ENCODE results near the gene MPP3. TPM values are rescaled to one million over a fixed set of nuclear protein-coding genes. Genes with fewer than 3 reads are reported as not detected.

The MPP3 gene
- total and polyA plus RNA-seq, 2 of the 4 experiments (the other 2 are of a cell fraction) = 5.7 to 11.9 TPM

DNA sequence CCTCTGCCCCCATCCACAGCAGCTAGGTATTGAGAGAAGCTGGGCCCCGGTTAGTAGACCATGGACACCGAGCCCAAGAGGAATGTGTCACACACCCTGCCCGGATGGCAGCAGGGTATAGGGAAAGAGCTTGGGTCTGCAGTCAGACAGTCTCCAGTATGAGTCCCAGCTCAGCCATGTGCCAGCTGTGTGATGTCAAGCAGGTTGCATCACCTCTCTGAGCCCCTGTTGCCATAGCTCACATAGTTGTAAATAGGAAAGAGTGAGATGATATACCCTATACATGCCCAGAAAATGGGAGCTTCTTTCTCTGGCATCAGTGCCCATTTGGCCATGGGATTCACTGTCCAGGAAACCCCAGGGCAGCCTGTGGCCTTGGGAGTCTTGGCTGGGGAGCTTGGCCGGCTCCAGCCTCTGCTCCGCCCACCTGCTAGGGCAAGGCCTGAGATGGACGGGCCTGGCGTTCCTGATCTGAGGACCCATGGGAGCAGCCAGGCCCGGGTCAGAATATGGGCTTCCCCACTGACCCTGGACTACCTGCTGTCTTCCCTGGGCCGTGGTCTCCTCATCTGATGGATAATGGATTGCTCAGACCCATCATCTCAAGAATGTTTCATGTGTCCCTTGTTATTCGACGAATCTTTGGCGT, 27.3 kb upstream of the MPP3 start:
- H2BK20ac ChIP-seq (ENCODE audit: low read depth, low read length) = no peak overlapping the region
- dilution Hi-C loops (cut with HindIII; ENCODE audit: low sequenced_read_pairs, unreplicated experiment) (no loop called here), intact Hi-C loops (cut with micrococcal nuclease) (no loop called here), in situ Hi-C loops (cut with MboI; ENCODE audit: low sequenced_read_pairs) (no loop called here)
- no peak overlapping the region for H3K18ac ChIP-seq (ENCODE audit: low read depth, low read length)
- no peak overlapping the region for H2BK120ac ChIP-seq (ENCODE audit: low read depth, low read length)
- no peak overlapping the region for H2BK5ac ChIP-seq (ENCODE audit: low read depth, low read length, poor library complexity, severe bottlenecking)
- no peak overlapping the region for H4K8ac ChIP-seq (ENCODE audit: low read depth in 2 of 2, low read length in 2 of 2)
- BruUV-seq (replicated peaks) = no TSS peak
- no peaks in the 10 kb centered on the region for H3K36me3 ChIP-seq (ENCODE audit: control insufficient read depth, insufficient read depth, low read length)
- peaks cover 89% of the 10 kb centered on the region for H3K27me3 ChIP-seq (ENCODE audit: control insufficient read depth, insufficient read depth, low read length)
- H3K56ac ChIP-seq (ENCODE audit: extremely low read depth, insufficient read depth, low read length) = no peak overlapping the region
- no peak overlapping the region for H3K4me3 ChIP-seq (ENCODE audit: insufficient read depth, low read depth, low read length)
- H2BK15ac ChIP-seq (ENCODE audit: low read depth, low read length) = no peak overlapping the region
- no peak overlapping the region for H3K4me2 ChIP-seq (ENCODE audit: low read depth, low read length)
- H3K9me3 ChIP-seq (ENCODE audit: control insufficient read depth, insufficient read depth, low read length) = no peaks in the 10 kb centered on the region
- no peaks in the 10 kb centered on the region for H3K79me1 ChIP-seq (ENCODE audit: low read depth in 1 of 2, low read length in 2 of 2)
- POLR2A ChIA-PET (ENCODE audit: unreplicated experiment) = interaction anchor here (0.5 kb wide), 1 partner anchor 9 kb away, joined by 15 read pairs; no protein-coding TSS in a partner anchor
- no peak overlapping the region for H3K4ac ChIP-seq (ENCODE audit: low read depth, low read length)
- H3K23ac ChIP-seq (ENCODE audit: low read depth, low read length) = no peak overlapping the region
- H3K4me1 ChIP-seq (ENCODE audit: control insufficient read depth, insufficient read depth, low read length) = no peaks in the 10 kb centered on the region
- H3K9ac ChIP-seq (ENCODE audit: low read depth, low read length) = no peak overlapping the region
- 69% methylated on average over 4 of the region's 12 CpGs; no CpG with 5 or more reads in 1 of the 2 experiments for WGBS, 2 experiments (ENCODE audit: extremely low coverage in 2 of 2, insufficient read length in 1 of 2)
- H4K91ac ChIP-seq (ENCODE audit: insufficient read depth, low read depth, low read length) = no peak overlapping the region
- H4K5ac ChIP-seq (ENCODE audit: low read depth, low read length) = no peak overlapping the region
- H3K9me1 ChIP-seq (ENCODE audit: insufficient read depth, low read length) = no peaks in the 10 kb centered on the region
- H4K20me1 ChIP-seq (ENCODE audit: insufficient read depth, low read length) = no peaks in the 10 kb centered on the region
- ATAC-seq (ENCODE audit: low read depth) = 0 out of 2 replicates have a peak, but pooled peaks have one; percentile 21
- no peak overlapping the region for H3K14ac ChIP-seq (replicated peaks; ENCODE audit: low read depth, low read length)
- H3K27ac ChIP-seq (ENCODE audit: insufficient read depth, low read length) = no peak overlapping the region
- no peak overlapping the region for H2AK5ac ChIP-seq (ENCODE audit: low read depth, low read length)
- TF ChIP-seq BHLHE40 (IDR thresholded peaks at IDR 0.05; ENCODE audit: low read depth, low read length) = no peak
- peak; percentile 76 for TF ChIP-seq CEBPB (IDR thresholded peaks at IDR 0.05; ENCODE audit: low read depth, low read length)
- H2AFZ ChIP-seq (replicated peaks; ENCODE audit: low read length, poor library complexity) = no peak overlapping the region
- H2AK9ac ChIP-seq (replicated peaks; ENCODE audit: low read depth, low read length, poor library complexity) = no peak overlapping the region
- CTCF ChIA-PET = interaction anchor here (1.8 kb wide), 1 partner anchor 14 kb away, joined by 8 read pairs; the partner anchor contains the start of gene CD300LG
- DNase-seq = no peak
